WTC11 (cell line): ENCODE results near the gene IL9. TPM values are rescaled to one million over a fixed set of nuclear protein-coding genes. Genes with fewer than 3 reads are reported as not detected.

Experiments used
- ATAC-seq: fragments of 200-7000 bp; cut with Tn5 transposase; 2 replicates; pipeline ENCODE4 v1.10.0; 2021; ENCODE audit warnings: mild to moderate bottlenecking, moderate library complexity
- CTCF ChIA-PET: fragments of 300-600 bp; sonication (Branson Sonifier 250); formaldehyde crosslinking; loops from one replicate; lab custom pipeline; 2021; ENCODE audit warnings: antibody characterized with exemption; lab: Charles Lee
- POLR2A ChIA-PET: fragments of 350-600 bp; sonication (Branson Sonifier 250); formaldehyde crosslinking; loops from one replicate; lab custom pipeline; 2021; ENCODE audit warnings: antibody characterized with exemption; lab: Charles Lee
- DNase-seq: peaks from one replicate; pipeline ENCODE4 v3.0.0; 2021; ENCODE audit warnings: low spot score
- H3K27ac Mint-ChIP-seq: 2 replicates; pipeline ENCODE4 v1.8.0; 2021; ENCODE audit warnings: mixed read lengths
- H3K27me3 Mint-ChIP-seq: 2 replicates; pipeline ENCODE4 v1.8.0; 2021; ENCODE audit warnings: low read depth, mild to moderate bottlenecking, moderate library complexity, mixed read lengths
- H3K36me3 Mint-ChIP-seq: 2 replicates; pipeline ENCODE4 v1.8.0; 2021; ENCODE audit warnings: mixed read lengths
- H3K4me1 Mint-ChIP-seq: 2 replicates; pipeline ENCODE4 v1.8.0; 2022; ENCODE audit warnings: mixed read lengths
- H3K4me3 Mint-ChIP-seq: 2 replicates; pipeline ENCODE4 v1.8.0; 2021; ENCODE audit warnings: mild to moderate bottlenecking, moderate library complexity, mixed read lengths
- H3K9me3 Mint-ChIP-seq: 2 replicates; pipeline ENCODE4 v1.8.0; 2021; ENCODE audit warnings: mixed read lengths
- ARID4B ChIP-seq: sonication (generic); formaldehyde crosslinking; IDR thresholded peaks from 2 replicates; pipeline ENCODE4 v1.8.0; 2023; ENCODE audit warnings: missing genetic modification reagents, mild to moderate bottlenecking, borderline replicate concordance
- CREM ChIP-seq: sonication (generic); formaldehyde crosslinking; IDR thresholded peaks from 2 replicates; pipeline ENCODE4 v1.8.1; 2022; ENCODE audit warnings: mild to moderate bottlenecking, missing genetic modification reagents, moderate library complexity
- ELF4 ChIP-seq: sonication (generic); formaldehyde crosslinking; IDR thresholded peaks from 2 replicates; pipeline ENCODE4 v1.8.1; 2022; ENCODE audit warnings: low read depth, mild to moderate bottlenecking, moderate library complexity, missing genetic modification reagents
- GRHL2 ChIP-seq: fragments of 250-450 bp; sonication (Bioruptor Pico); IDR thresholded peaks from 2 replicates; pipeline ENCODE4 v1.8.0; 2022; ENCODE audit warnings: mild to moderate bottlenecking, moderate library complexity; ENCODE audit not compliant: insufficient replicate concordance, severe bottlenecking
- HMGA2 ChIP-seq: fragments of 250-450 bp; sonication (Bioruptor Pico); IDR thresholded peaks from 2 replicates; pipeline ENCODE4 v1.4.0; 2021; ENCODE audit warnings: mild to moderate bottlenecking, moderate library complexity
- JUN ChIP-seq: sonication (generic); formaldehyde crosslinking; IDR thresholded peaks from 2 replicates; pipeline ENCODE4 v1.8.0; 2023; ENCODE audit warnings: mild to moderate bottlenecking, missing genetic modification reagents
- MXD4 ChIP-seq: fragments of 250-450 bp; sonication (Bioruptor Pico); IDR thresholded peaks from 2 replicates; pipeline ENCODE4 v1.8.0; 2021; ENCODE audit warnings: mild to moderate bottlenecking, moderate library complexity, borderline replicate concordance
- NFATC4 ChIP-seq: fragments of 250-450 bp; sonication (Bioruptor Pico); IDR thresholded peaks from 2 replicates; pipeline ENCODE4 v1.9.0; 2021; ENCODE audit warnings: mild to moderate bottlenecking
- RORB ChIP-seq: fragments of 250-450 bp; sonication (Bioruptor Pico); IDR thresholded peaks from 2 replicates; pipeline ENCODE4 v1.9.0; 2021; ENCODE audit warnings: mild to moderate bottlenecking
- TP53 ChIP-seq: sonication (generic); formaldehyde crosslinking; IDR thresholded peaks from 2 replicates; pipeline ENCODE4 v1.8.1; 2023; ENCODE audit warnings: mild to moderate bottlenecking, missing genetic modification reagents
- USF1 ChIP-seq: sonication (generic); formaldehyde crosslinking; IDR thresholded peaks from 2 replicates; pipeline ENCODE4 v1.8.0; 2022; ENCODE audit warnings: mild to moderate bottlenecking, missing genetic modification reagents
- ZBTB43 ChIP-seq: sonication (generic); formaldehyde crosslinking; IDR thresholded peaks from 2 replicates; pipeline ENCODE4 v1.8.1; 2023; ENCODE audit warnings: mild to moderate bottlenecking, missing genetic modification reagents
- ZMAT4 ChIP-seq: fragments of 250-450 bp; sonication (Bioruptor Pico); IDR thresholded peaks from 2 replicates; pipeline ENCODE4 v1.9.0; 2021; ENCODE audit warnings: mild to moderate bottlenecking
- ZNF121 ChIP-seq: sonication (generic); formaldehyde crosslinking; IDR thresholded peaks from 2 replicates; pipeline ENCODE4 v1.8.0; 2023; ENCODE audit warnings: missing genetic modification reagents
- ZNF263 ChIP-seq: sonication (generic); formaldehyde crosslinking; IDR thresholded peaks from 2 replicates; pipeline ENCODE4 v1.8.1; 2022; ENCODE audit warnings: low read depth, mild to moderate bottlenecking, moderate library complexity, missing genetic modification reagents
- ZNF317 ChIP-seq: sonication (generic); formaldehyde crosslinking; IDR thresholded peaks from 2 replicates; pipeline ENCODE4 v1.8.1; 2023; ENCODE audit warnings: low read depth, mild to moderate bottlenecking, moderate library complexity, missing genetic modification reagents, borderline replicate concordance
- ZNF416 ChIP-seq: fragments of 250-450 bp; sonication (Bioruptor Pico); IDR thresholded peaks from 2 replicates; pipeline ENCODE4 v1.9.0; 2021; ENCODE audit warnings: mild to moderate bottlenecking, inconsistent platforms
- ZNF423 ChIP-seq: fragments of 250-450 bp; sonication (Bioruptor Pico); IDR thresholded peaks from 2 replicates; pipeline ENCODE4 v2.1.2; 2022; ENCODE audit warnings: mild to moderate bottlenecking, moderate library complexity
- total RNA-seq: library from RNA; stranded (reverse); gene quantifications from 3 replicates; pipeline ENCODE4 v1.2.3, GENCODE V29; 2021

The IL9 gene
- total RNA-seq, 1 experiment from 2014 or later, result not detected

- TF ChIP-seq ZNF121, result no peak
- no peak for TF ChIP-seq MXD4 (CRISPR knock-in tag)
- no peak for TF ChIP-seq NFATC4 (CRISPR knock-in tag)
- no peak for TF ChIP-seq HMGA2 (CRISPR knock-in tag)
- no peak for TF ChIP-seq CREM (CRISPR knock-in tag)
- TF ChIP-seq GRHL2 (CRISPR knock-in tag), result no peak
- TF ChIP-seq, all 79 proteins: peak for 0
- H3K27ac Mint-ChIP-seq, result no peak overlapping the region
- CTCF ChIA-PET, result interaction anchor here (0.9 to 1.4 kb wide), 3 partner anchors 36 to 290 kb away, joined by 3 to 4 read pairs (median 3); no protein-coding TSS in a partner anchor
- no peak overlapping the region for H3K4me3 Mint-ChIP-seq
- DNase-seq (no peak), ATAC-seq (no peak)
- H3K36me3 Mint-ChIP-seq, result peaks cover 2% of the 10 kb centered on the region
- peaks cover 12% of the 10 kb centered on the region for H3K9me3 Mint-ChIP-seq
- no peaks in the 10 kb centered on the region for H3K4me1 Mint-ChIP-seq
- peaks cover 6% of the 10 kb centered on the region for H3K27me3 Mint-ChIP-seq
- POLR2A ChIA-PET, result no interaction called here
Observed at GRCh38 chr5:135843571-135844337, 51.9 kb downstream of the IL9 start.

- DNase-seq (no peak), ATAC-seq (no peak)
- H3K4me3 Mint-ChIP-seq, result no peak overlapping the region
- H3K9me3 Mint-ChIP-seq, result peaks cover 22% of the 10 kb centered on the region
- H3K27ac Mint-ChIP-seq, result no peak overlapping the region
- peaks cover 16% of the 10 kb centered on the region for H3K27me3 Mint-ChIP-seq
- TF ChIP-seq ZMAT4 (CRISPR knock-in tag) (no peak), ZNF416 (CRISPR knock-in tag) (no peak), RORB (no peak), ZNF263 (CRISPR knock-in tag) (no peak), ZNF317 (CRISPR knock-in tag) (no peak), JUN (CRISPR knock-in tag) (no peak), ARID4B (no peak), USF1 (CRISPR knock-in tag) (no peak), TP53 (CRISPR knock-in tag) (no peak), ZBTB43 (CRISPR knock-in tag) (no peak), ELF4 (CRISPR knock-in tag) (no peak), ZNF423 (CRISPR knock-in tag) (no peak)
- ChIA-PET POLR2A (no interaction called here), CTCF (interaction anchor here (1.3 to 1.4 kb wide), 2 partner anchors 37 to 289 kb away, joined by 3 read pairs; no protein-coding TSS in a partner anchor)
- H3K4me1 Mint-ChIP-seq, result no peaks in the 10 kb centered on the region
- peaks cover 11% of the 10 kb centered on the region for H3K36me3 Mint-ChIP-seq
Observed at GRCh38 chr5:135842737-135843136, 52.9 kb downstream of the IL9 start.

Other genes starting within 250 kb of the IL9 start
- gene SLC25A48, start 61.2 kb downstream of the IL9 start, total RNA-seq, result 0.76 to 1.1 TPM (median 1.1 TPM) in 3 replicates
- gene LECT2, start 59.1 kb upstream of the IL9 start, total RNA-seq, result not detected in 3 replicates
- 7.2 to 9.1 TPM (median 7.8 TPM) in 3 replicates for gene TGFBI, start 133.1 kb upstream of the IL9 start, total RNA-seq
- 54.9 to 70.3 TPM (median 65.2 TPM) in 3 replicates for gene SMAD5, start 237.0 kb upstream of the IL9 start, total RNA-seq